ENCODE measurements around the gene OPCML. TPM values are rescaled to one million over a fixed set of nuclear protein-coding genes. Genes with fewer than 3 reads are reported as not detected.

The OPCML gene
- polyA plus RNA-seq, 3 donors: not detected

- Histone ChIP-seq H2AFZ (ENCODE audit: insufficient read depth, low read depth, low read length, poor library complexity, severe bottlenecking) (no peak overlapping the region), H3K9me3 (replicated peaks in 1 of 2; ENCODE audit: control insufficient read depth in 1 of 2, insufficient read depth in 1 of 2, low read length in 2 of 2) (peaks cover 3 to 9% of the 10 kb centered on the region in 2 donors), H3K4me2 (replicated peaks; ENCODE audit: extremely low read depth, low read length, poor library complexity, severe bottlenecking) (no peak overlapping the region), H4K20me1 (ENCODE audit: insufficient read depth, low read length) (no peaks in the 10 kb centered on the region), H3K9ac (ENCODE audit: insufficient read depth, low read length, poor library complexity, severe bottlenecking) (no peak overlapping the region), H3K27me3 (ENCODE audit: control insufficient read depth in 2 of 2, insufficient read depth in 2 of 2, low read length in 2 of 2) (no peaks in the 10 kb centered on the region), H3K27ac (ENCODE audit: low read depth in 1 of 2, low read length in 2 of 2) (no peak overlapping the region), H3K4me3 (replicated peaks in 1 of 3; ENCODE audit: low read depth in 2 of 3, low read length in 3 of 3) (no peak overlapping the region), H3K79me2 (ENCODE audit: insufficient read depth, low read length) (no peaks in the 10 kb centered on the region), H3K4me1 (ENCODE audit: control insufficient read depth in 1 of 2, insufficient read depth in 2 of 2, low read length in 2 of 2) (no peaks in the 10 kb centered on the region), H3K36me3 (replicated peaks in 1 of 2; ENCODE audit: control insufficient read depth in 1 of 2, insufficient read depth in 2 of 2, low read length in 2 of 2) (no peaks in the 10 kb centered on the region)
- intact Hi-C loops (cut with micrococcal nuclease): no loop called here
- no peak for DNase-seq
- H3K27me3 Mint-ChIP-seq (ENCODE audit: low read depth in 3 of 3): peaks cover 1 to 3% (median 2%) of the 10 kb centered on the region in 3 donors
- no peak overlapping the region for H3K27ac Mint-ChIP-seq
- H3K4me3 Mint-ChIP-seq: no peak overlapping the region
- no peaks in the 10 kb centered on the region for H3K4me1 Mint-ChIP-seq
- H3K9me3 Mint-ChIP-seq: peaks cover 0 to 19% (median 7%) of the 10 kb centered on the region in 7 donors
- TF ChIP-seq, protein P1, sequence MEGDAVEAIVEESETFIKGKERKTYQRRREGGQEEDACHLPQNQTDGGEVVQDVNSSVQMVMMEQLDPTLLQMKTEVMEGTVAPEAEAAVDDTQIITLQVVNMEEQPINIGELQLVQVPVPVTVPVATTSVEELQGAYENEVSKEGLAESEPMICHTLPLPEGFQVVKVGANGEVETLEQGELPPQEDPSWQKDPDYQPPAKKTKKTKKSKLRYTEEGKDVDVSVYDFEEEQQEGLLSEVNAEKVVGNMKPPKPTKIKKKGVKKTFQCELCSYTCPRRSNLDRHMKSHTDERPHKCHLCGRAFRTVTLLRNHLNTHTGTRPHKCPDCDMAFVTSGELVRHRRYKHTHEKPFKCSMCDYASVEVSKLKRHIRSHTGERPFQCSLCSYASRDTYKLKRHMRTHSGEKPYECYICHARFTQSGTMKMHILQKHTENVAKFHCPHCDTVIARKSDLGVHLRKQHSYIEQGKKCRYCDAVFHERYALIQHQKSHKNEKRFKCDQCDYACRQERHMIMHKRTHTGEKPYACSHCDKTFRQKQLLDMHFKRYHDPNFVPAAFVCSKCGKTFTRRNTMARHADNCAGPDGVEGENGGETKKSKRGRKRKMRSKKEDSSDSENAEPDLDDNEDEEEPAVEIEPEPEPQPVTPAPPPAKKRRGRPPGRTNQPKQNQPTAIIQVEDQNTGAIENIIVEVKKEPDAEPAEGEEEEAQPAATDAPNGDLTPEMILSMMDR (IDR thresholded peaks at IDR 0.05): no peak
- H3K36me3 Mint-ChIP-seq: no peaks in the 10 kb centered on the region
Measured at GRCh38 chr11:132496341-132496740, 1036.0 kb downstream of the OPCML start.

GRCh38 chr11:132493801-132494200 lies 1038.5 kb downstream of the OPCML start:
- TF ChIP-seq, protein P1 (IDR thresholded peaks at IDR 0.05): no peak
- H3K79me2 ChIP-seq (ENCODE audit: insufficient read depth, low read length): no peaks in the 10 kb centered on the region
- H2AFZ ChIP-seq (ENCODE audit: insufficient read depth, low read depth, low read length, poor library complexity, severe bottlenecking): no peak overlapping the region
- Mint-ChIP-seq H3K27ac (no peak overlapping the region), H3K9me3 (peaks cover 4 to 26% (median 10%) of the 10 kb centered on the region in 7 donors), H3K4me1 (no peaks in the 10 kb centered on the region), H3K4me3 (no peak overlapping the region), H3K27me3 (ENCODE audit: low read depth in 3 of 3) (peaks cover under 1 to 2% (median 1%) of the 10 kb centered on the region in 3 donors), H3K36me3 (no peaks in the 10 kb centered on the region)
- H3K4me2 ChIP-seq (replicated peaks; ENCODE audit: extremely low read depth, low read length, poor library complexity, severe bottlenecking): no peak overlapping the region
- H3K27me3 ChIP-seq (ENCODE audit: control insufficient read depth in 2 of 2, insufficient read depth in 2 of 2, low read length in 2 of 2): no peaks in the 10 kb centered on the region
- H3K4me1 ChIP-seq (ENCODE audit: control insufficient read depth in 1 of 2, insufficient read depth in 2 of 2, low read length in 2 of 2): no peaks in the 10 kb centered on the region
- no peak overlapping the region for H3K9ac ChIP-seq (ENCODE audit: insufficient read depth, low read length, poor library complexity, severe bottlenecking)
- DNase-seq: no peak
- WGBS (ENCODE audit: insufficient coverage): 80% methylated on average over 1 of the region's 4 CpGs
- intact Hi-C loops (cut with micrococcal nuclease): no loop called here
- H3K27ac ChIP-seq (ENCODE audit: low read depth in 1 of 2, low read length in 2 of 2): no peak overlapping the region
- H3K4me3 ChIP-seq (replicated peaks in 1 of 3; ENCODE audit: low read depth in 2 of 3, low read length in 3 of 3): no peak overlapping the region
- H3K9me3 ChIP-seq (replicated peaks in 1 of 2; ENCODE audit: control insufficient read depth in 1 of 2, insufficient read depth in 1 of 2, low read length in 2 of 2): peaks cover 12 to 16% of the 10 kb centered on the region in 2 donors
- no peaks in the 10 kb centered on the region for H4K20me1 ChIP-seq (ENCODE audit: insufficient read depth, low read length)
- no peaks in the 10 kb centered on the region for H3K36me3 ChIP-seq (replicated peaks in 1 of 2; ENCODE audit: control insufficient read depth in 1 of 2, insufficient read depth in 2 of 2, low read length in 2 of 2)
